Activated naive CD4-positive, alpha-beta T cell treated with anti-CD3 and anti-CD28 coated beads, Interleukin-2, amount 10 ng/mL, durations not matched to agents 7 days and 5 days (primary cell): ENCODE measurements around the gene ABHD14A.

Experiments
- CTCF ChIA-PET: fragments of 350-600 bp; sonication (Branson Sonifier 250); formaldehyde crosslinking; loops from one replicate; lab custom pipeline; 2021; ENCODE audit warnings: antibody characterized with exemption; lab: Charles Lee
- DNase-seq: peaks from one replicate; pipeline ENCODE4 v3.0.0-alpha.2; 2020
- H3K27ac Mint-ChIP-seq: one replicate; pipeline ENCODE4 v1.8.0; 2021; ENCODE audit warnings: mild to moderate bottlenecking, moderate library complexity, mixed read lengths
- H3K27me3 Mint-ChIP-seq: one replicate; pipeline ENCODE4 v1.8.0; 2021; ENCODE audit warnings: mild to moderate bottlenecking, mixed read lengths
- H3K36me3 Mint-ChIP-seq: one replicate; pipeline ENCODE4 v1.8.0; 2021; ENCODE audit warnings: mixed read lengths
- H3K4me1 Mint-ChIP-seq: one replicate; pipeline ENCODE4 v1.8.0; 2021; ENCODE audit warnings: mixed read lengths
- H3K4me3 Mint-ChIP-seq: one replicate; pipeline ENCODE4 v1.8.0; 2021; ENCODE audit warnings: mild to moderate bottlenecking, moderate library complexity, mixed read lengths
- H3K9me3 Mint-ChIP-seq: one replicate; pipeline ENCODE4 v1.8.0; 2021; ENCODE audit warnings: mixed read lengths

The ABHD14A gene

GRCh38 chr3:52007291-52007690 is 32.4 kb downstream of the ABHD14A start:
- Mint-ChIP-seq H3K4me1 (peaks cover 13% of the 10 kb centered on the region), H3K27me3 (peaks cover 36% of the 10 kb centered on the region), H3K4me3 (no peak overlapping the region), H3K27ac (no peak overlapping the region), H3K36me3 (no peaks in the 10 kb centered on the region), H3K9me3 (no peaks in the 10 kb centered on the region)
- CTCF ChIA-PET = interaction anchor here (0.7 to 8.7 kb wide), 2 partner anchors 113 to 132 kb away, joined by 4 to 135 read pairs; no protein-coding TSS in a partner anchor
- DNase-seq = no peak

- Mint-ChIP-seq H3K27ac (peak overlapping the region; percentile 1), H3K4me3 (no peak overlapping the region), H3K27me3 (peaks cover 19% of the 10 kb centered on the region), H3K36me3 (no peaks in the 10 kb centered on the region), H3K4me1 (peaks cover 9% of the 10 kb centered on the region), H3K9me3 (no peaks in the 10 kb centered on the region)
- no peak for DNase-seq
- CTCF ChIA-PET = interaction anchor here (1.3 kb wide), 1 partner anchor 9 kb away, joined by 3 read pairs; no protein-coding TSS in a partner anchor
These were observed 35.6 kb downstream of the ABHD14A start for GRCh38 chr3:52010431-52010830.

GRCh38 chr3:52012699-52013098 is 37.8 kb downstream of the ABHD14A start:
- CTCF ChIA-PET = interaction anchor here (0.9 kb wide), 1 partner anchor 11 kb away, joined by 3 read pairs; no protein-coding TSS in a partner anchor
- no peak overlapping the region for H3K4me3 Mint-ChIP-seq
- DNase-seq = no peak
- H3K4me1 Mint-ChIP-seq = no peaks in the 10 kb centered on the region
- no peak overlapping the region for H3K27ac Mint-ChIP-seq
- H3K36me3 Mint-ChIP-seq = no peaks in the 10 kb centered on the region
- H3K27me3 Mint-ChIP-seq = peaks cover 7% of the 10 kb centered on the region
- no peaks in the 10 kb centered on the region for H3K9me3 Mint-ChIP-seq

GRCh38 chr3:52013802-52014598 is 39.1 kb downstream of the ABHD14A start:
- H3K27ac Mint-ChIP-seq = no peak overlapping the region
- CTCF ChIA-PET = interaction anchor here (1.1 to 3.0 kb wide), 2 partner anchors 11 to 13 kb away, joined by 3 to 15 read pairs; no protein-coding TSS in a partner anchor
- no peak for DNase-seq
- H3K4me1 Mint-ChIP-seq = no peaks in the 10 kb centered on the region
- peaks cover 7% of the 10 kb centered on the region for H3K27me3 Mint-ChIP-seq
- no peak overlapping the region for H3K4me3 Mint-ChIP-seq
- H3K36me3 Mint-ChIP-seq = no peaks in the 10 kb centered on the region
- H3K9me3 Mint-ChIP-seq = no peaks in the 10 kb centered on the region

GRCh38 chr3:52014613-52015012 is 39.7 kb downstream of the ABHD14A start:
- H3K9me3 Mint-ChIP-seq = no peaks in the 10 kb centered on the region
- CTCF ChIA-PET = interaction anchor here (1.1 to 3.0 kb wide), 2 partner anchors 10 to 14 kb away, joined by 3 to 15 read pairs; no protein-coding TSS in a partner anchor
- H3K4me1 Mint-ChIP-seq = no peaks in the 10 kb centered on the region
- no peak overlapping the region for H3K27ac Mint-ChIP-seq
- DNase-seq = no peak
- no peak overlapping the region for H3K4me3 Mint-ChIP-seq
- no peaks in the 10 kb centered on the region for H3K36me3 Mint-ChIP-seq
- H3K27me3 Mint-ChIP-seq = peaks cover 7% of the 10 kb centered on the region

- Mint-ChIP-seq H3K4me3 (no peak overlapping the region), H3K9me3 (no peaks in the 10 kb centered on the region), H3K4me1 (no peaks in the 10 kb centered on the region), H3K27ac (no peak overlapping the region), H3K27me3 (peaks cover 7% of the 10 kb centered on the region), H3K36me3 (no peaks in the 10 kb centered on the region)
- no peak for DNase-seq
- CTCF ChIA-PET = interaction anchor here (3.0 kb wide), 1 partner anchor 15 kb away, joined by 15 read pairs; no protein-coding TSS in a partner anchor
These were observed 40.8 kb downstream of the ABHD14A start for GRCh38 chr3:52015438-52016228.

GRCh38 chr3:52017586-52017985 is 42.7 kb downstream of the ABHD14A start:
- no peak for DNase-seq
- Mint-ChIP-seq H3K27me3 (peaks cover 7% of the 10 kb centered on the region), H3K9me3 (no peaks in the 10 kb centered on the region), H3K27ac (no peak overlapping the region), H3K4me3 (no peak overlapping the region), H3K36me3 (no peaks in the 10 kb centered on the region), H3K4me1 (no peaks in the 10 kb centered on the region)
- CTCF ChIA-PET = interaction anchor here (1.2 kb wide), 1 partner anchor 16 kb away, joined by 3 read pairs; no protein-coding TSS in a partner anchor

GRCh38 chr3:52018319-52019000 is 43.6 kb downstream of the ABHD14A start:
- Mint-ChIP-seq H3K36me3 (no peaks in the 10 kb centered on the region), H3K27ac (no peak overlapping the region), H3K27me3 (peaks cover 6% of the 10 kb centered on the region), H3K4me1 (no peaks in the 10 kb centered on the region), H3K9me3 (no peaks in the 10 kb centered on the region), H3K4me3 (no peak overlapping the region)
- CTCF ChIA-PET = interaction anchor here (0.6 kb wide), 1 partner anchor 44 kb away, joined by 3 read pairs; no protein-coding TSS in a partner anchor
- DNase-seq = no peak

GRCh38 chr3:52019352-52020080 is 44.7 kb downstream of the ABHD14A start:
- Mint-ChIP-seq H3K4me3 (no peak overlapping the region), H3K27me3 (peaks cover 10% of the 10 kb centered on the region), H3K27ac (no peak overlapping the region), H3K9me3 (no peaks in the 10 kb centered on the region), H3K36me3 (no peaks in the 10 kb centered on the region), H3K4me1 (no peaks in the 10 kb centered on the region)
- CTCF ChIA-PET = no interaction called here
- no peak for DNase-seq

- Mint-ChIP-seq H3K4me1 (no peaks in the 10 kb centered on the region), H3K27ac (no peak overlapping the region), H3K27me3 (peaks cover 17% of the 10 kb centered on the region), H3K9me3 (no peaks in the 10 kb centered on the region), H3K4me3 (no peak overlapping the region), H3K36me3 (no peaks in the 10 kb centered on the region)
- CTCF ChIA-PET = no interaction called here
- DNase-seq = no peak
These were observed 45.9 kb downstream of the ABHD14A start for GRCh38 chr3:52020796-52021195.

GRCh38 chr3:52021489-52022268 is 46.8 kb downstream of the ABHD14A start:
- Mint-ChIP-seq H3K9me3 (no peaks in the 10 kb centered on the region), H3K36me3 (no peaks in the 10 kb centered on the region), H3K4me3 (no peak overlapping the region), H3K27me3 (peaks cover 23% of the 10 kb centered on the region), H3K4me1 (no peaks in the 10 kb centered on the region), H3K27ac (no peak overlapping the region)
- no peak for DNase-seq
- CTCF ChIA-PET = interaction anchor here (0.6 kb wide), 1 partner anchor 102 kb away, joined by 3 read pairs; no protein-coding TSS in a partner anchor

GRCh38 chr3:52022323-52023100 is 47.6 kb downstream of the ABHD14A start:
- no peaks in the 10 kb centered on the region for H3K36me3 Mint-ChIP-seq
- H3K4me1 Mint-ChIP-seq = no peaks in the 10 kb centered on the region
- no peak for DNase-seq
- no peaks in the 10 kb centered on the region for H3K9me3 Mint-ChIP-seq
- peaks cover 23% of the 10 kb centered on the region for H3K27me3 Mint-ChIP-seq
- no peak overlapping the region for H3K27ac Mint-ChIP-seq
- CTCF ChIA-PET = interaction anchor here (0.6 kb wide), 1 partner anchor 101 kb away, joined by 3 read pairs; no protein-coding TSS in a partner anchor
- H3K4me3 Mint-ChIP-seq = no peak overlapping the region
